Activated CD4-positive, alpha-beta T cell treated with anti-CD3 and anti-CD28 coated beads for 36 hours (primary cell): ENCODE results near the gene HRH2. TPM values are rescaled to one million over a fixed set of nuclear protein-coding genes. Genes with fewer than 3 reads are reported as not detected.
A peak's percentile ranks its signal among the peaks of the same experiment; 100 is the strongest.

Experiments
- ATAC-seq: fragments of 200-7000 bp; cut with Tn5 transposase; one replicate; pipeline ENCODE4 v1.10.0; 2021; ENCODE audit warnings: mild to moderate bottlenecking, moderate library complexity
- CTCF ChIA-PET: fragments of 350-600 bp; sonication (Branson Sonifier 250); formaldehyde crosslinking; loops from one replicate; lab custom pipeline; 2021; ENCODE audit warnings: antibody characterized with exemption; lab: Charles Lee
- POLR2A ChIA-PET: fragments of 350-600 bp; sonication (Branson Sonifier 250); formaldehyde crosslinking; loops from one replicate; lab custom pipeline; 2021; ENCODE audit warnings: antibody characterized with exemption, inconsistent platforms; lab: Charles Lee
- DNase-seq: peaks from one replicate; pipeline ENCODE4 v3.0.0-alpha.2; 2020
- H3K27ac Mint-ChIP-seq: one replicate; pipeline ENCODE4 v1.8.0; 2021; ENCODE audit warnings: mixed read lengths
- H3K27me3 Mint-ChIP-seq: one replicate; pipeline ENCODE4 v1.8.0; 2021; ENCODE audit warnings: mixed read lengths
- H3K36me3 Mint-ChIP-seq: one replicate; pipeline ENCODE4 v1.8.0; 2021; ENCODE audit warnings: low read depth, mixed read lengths
- H3K4me1 Mint-ChIP-seq: one replicate; pipeline ENCODE4 v1.8.0; 2021; ENCODE audit warnings: mixed read lengths
- H3K4me3 Mint-ChIP-seq: one replicate; pipeline ENCODE4 v1.8.0; 2021; ENCODE audit warnings: mild to moderate bottlenecking, moderate library complexity, mixed read lengths
- H3K9me3 Mint-ChIP-seq: one replicate; pipeline ENCODE4 v1.8.0; 2021; ENCODE audit warnings: low read depth, mixed read lengths
- intact Hi-C, 2 experiments: fragments of 100-400 bp; cut with DNase I in 1 of 2; cut with micrococcal nuclease in 1 of 2; formaldehyde crosslinking; loops; one replicate each; pipeline versions ENCODE4 v1.14.2 to v1.15.1; 2022 to 2024; cut with DNase I, micrococcal nuclease
- total RNA-seq, 2 experiments: library from RNA; stranded (reverse); gene quantifications; one replicate each; pipeline ENCODE4 v1.2.3, GENCODE V29; 2021

The HRH2 gene
- total RNA-seq, 2 experiments from 2014 or later = 12.3 to 16.9 TPM

DNA sequence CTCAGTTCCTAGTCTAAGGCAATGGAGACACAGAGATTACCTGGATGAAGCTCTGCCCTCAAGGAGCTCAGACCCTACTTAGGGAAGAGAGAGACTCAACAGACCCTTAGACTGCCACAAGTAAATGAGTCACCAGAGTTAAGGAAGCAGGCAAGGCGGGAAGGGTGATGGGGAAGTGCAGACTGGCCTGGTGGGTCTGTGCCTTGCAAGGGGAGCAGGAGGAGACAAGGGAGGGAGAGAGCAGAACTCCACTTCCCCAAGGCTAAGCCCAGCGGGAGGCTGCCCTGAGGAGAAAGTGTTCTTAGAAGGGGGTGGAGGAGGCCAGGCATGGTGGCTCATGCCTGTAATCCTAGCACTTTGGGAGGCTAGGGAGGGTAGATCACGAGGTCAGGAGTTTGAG is 83.7 kb downstream of the HRH2 start:
- DNase-seq = no peak
- ChIA-PET CTCF (interaction anchor here (0.6 to 2.2 kb wide), 2 partner anchors 12 to 57 kb away, joined by 3 to 10 read pairs; no protein-coding TSS in a partner anchor), POLR2A (no interaction called here)
- no peak overlapping the region for H3K27ac Mint-ChIP-seq
- H3K36me3 Mint-ChIP-seq = no peaks in the 10 kb centered on the region
- no peaks in the 10 kb centered on the region for H3K4me1 Mint-ChIP-seq
- no peak overlapping the region for H3K4me3 Mint-ChIP-seq
- H3K27me3 Mint-ChIP-seq = peaks cover 35% of the 10 kb centered on the region
- no peaks in the 10 kb centered on the region for H3K9me3 Mint-ChIP-seq
- no peak for ATAC-seq
- intact Hi-C loops = no loop called here

DNA sequence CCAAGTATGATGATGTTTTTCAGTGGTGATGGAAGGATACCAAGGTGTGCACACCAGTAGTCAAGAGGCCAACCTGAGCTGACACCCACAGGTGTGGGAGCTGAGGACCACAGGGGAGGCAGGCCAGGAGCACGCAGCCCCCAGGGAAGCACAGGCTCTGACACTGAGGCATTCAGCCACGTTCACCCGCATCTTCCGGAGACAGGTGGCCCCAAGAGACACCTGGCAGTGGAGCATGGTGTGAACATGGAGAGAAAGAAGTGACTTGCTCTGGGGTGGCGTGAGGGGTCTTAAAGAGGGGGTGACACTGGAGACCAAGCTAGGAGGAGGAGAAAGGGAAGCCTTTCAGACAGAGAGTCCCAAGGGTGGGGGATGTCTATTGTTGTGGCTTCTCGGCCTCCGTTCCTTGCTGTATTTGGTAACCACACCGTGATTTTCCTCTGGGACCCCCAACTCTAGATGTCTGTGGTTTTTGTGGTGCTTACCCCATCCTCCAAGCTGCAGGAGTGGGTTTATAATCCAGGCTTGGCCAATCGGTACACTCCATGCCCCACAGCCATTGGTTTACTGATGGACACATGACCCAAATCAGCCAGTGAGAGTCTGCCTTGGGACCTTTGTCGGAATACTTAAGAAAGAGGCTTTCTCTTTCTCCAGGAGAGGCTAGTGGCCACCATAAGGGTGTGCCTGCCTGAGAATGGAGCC is 84.6 kb downstream of the HRH2 start:
- DNase-seq = no peak
- Mint-ChIP-seq H3K4me3 (no peak overlapping the region), H3K27me3 (peaks cover 35% of the 10 kb centered on the region), H3K4me1 (no peaks in the 10 kb centered on the region), H3K36me3 (no peaks in the 10 kb centered on the region), H3K9me3 (no peaks in the 10 kb centered on the region), H3K27ac (no peak overlapping the region)
- ATAC-seq = no peak
- ChIA-PET POLR2A (no interaction called here), CTCF (no interaction called here)
- intact Hi-C loops = no loop called here

DNA sequence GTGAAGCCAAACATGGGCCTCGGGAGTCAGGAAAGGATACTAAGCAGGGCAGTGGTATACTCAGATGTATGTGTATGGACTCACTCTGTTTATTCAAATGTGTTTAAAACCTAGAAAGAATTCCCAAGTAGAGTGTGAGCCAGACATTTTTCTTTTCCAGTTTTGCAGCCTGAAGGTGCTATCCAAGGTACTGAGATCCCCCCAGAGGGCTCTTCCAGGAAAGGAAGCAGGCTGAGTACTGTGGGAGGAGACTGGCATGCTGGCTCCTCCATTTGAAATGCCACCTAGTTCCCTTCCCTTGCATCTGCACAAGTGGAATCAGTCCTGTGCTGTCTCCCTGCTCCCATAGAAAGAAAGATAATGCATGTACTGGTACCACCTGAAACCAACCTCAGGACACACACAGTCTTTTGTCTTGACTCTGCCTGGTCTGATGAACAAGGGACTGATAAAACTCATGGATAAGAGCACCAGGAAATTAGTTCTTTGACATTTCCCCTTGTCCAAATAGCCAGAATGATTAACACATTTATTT is 85.9 kb downstream of the HRH2 start:
- no peak for ATAC-seq

DNA sequence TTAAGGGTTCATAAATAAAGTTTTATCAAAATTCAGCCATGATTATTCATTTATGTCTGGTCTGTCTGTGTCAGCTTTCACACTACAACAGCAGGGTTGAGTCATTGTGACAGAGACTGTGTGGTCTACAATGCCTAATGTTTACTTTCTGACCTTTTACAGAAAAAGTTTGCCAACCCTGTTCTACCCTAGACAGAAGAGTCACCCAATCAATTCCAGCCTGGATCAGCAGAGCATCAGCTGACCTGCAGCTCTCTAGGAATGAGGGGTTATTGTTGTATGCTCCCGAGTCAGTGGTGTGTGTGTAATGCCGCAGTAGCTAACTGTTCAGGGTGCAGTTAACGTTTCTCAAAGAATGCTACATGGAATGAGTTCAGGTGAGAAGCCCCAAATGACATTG is 87.3 kb downstream of the HRH2 start:
- ATAC-seq = peak; percentile 53
- H3K4me3 Mint-ChIP-seq = no peak overlapping the region
- no peaks in the 10 kb centered on the region for H3K9me3 Mint-ChIP-seq
- no peak for DNase-seq
- CTCF ChIA-PET = interaction anchor here (2.3 kb wide), 1 partner anchor 15 kb away, joined by 9 read pairs; no protein-coding TSS in a partner anchor
- H3K27ac Mint-ChIP-seq = no peak overlapping the region
- POLR2A ChIA-PET = interaction anchor here (0.6 kb wide), 1 partner anchor 112 kb away, joined by 3 read pairs; no protein-coding TSS in a partner anchor
- intact Hi-C loops = no loop called here
- H3K27me3 Mint-ChIP-seq = peaks cover 35% of the 10 kb centered on the region
- H3K4me1 Mint-ChIP-seq = no peaks in the 10 kb centered on the region
- H3K36me3 Mint-ChIP-seq = no peaks in the 10 kb centered on the region

More for the DNA sequence above, 85.9 kb downstream of the HRH2 start:
- Mint-ChIP-seq H3K27ac (no peak overlapping the region), H3K4me1 (no peaks in the 10 kb centered on the region), H3K9me3 (no peaks in the 10 kb centered on the region), H3K36me3 (no peaks in the 10 kb centered on the region), H3K27me3 (peaks cover 34% of the 10 kb centered on the region), H3K4me3 (no peak overlapping the region)
- POLR2A ChIA-PET = no interaction called here
- intact Hi-C loops = no loop called here
- no peak for DNase-seq
- CTCF ChIA-PET = no interaction called here

DNA sequence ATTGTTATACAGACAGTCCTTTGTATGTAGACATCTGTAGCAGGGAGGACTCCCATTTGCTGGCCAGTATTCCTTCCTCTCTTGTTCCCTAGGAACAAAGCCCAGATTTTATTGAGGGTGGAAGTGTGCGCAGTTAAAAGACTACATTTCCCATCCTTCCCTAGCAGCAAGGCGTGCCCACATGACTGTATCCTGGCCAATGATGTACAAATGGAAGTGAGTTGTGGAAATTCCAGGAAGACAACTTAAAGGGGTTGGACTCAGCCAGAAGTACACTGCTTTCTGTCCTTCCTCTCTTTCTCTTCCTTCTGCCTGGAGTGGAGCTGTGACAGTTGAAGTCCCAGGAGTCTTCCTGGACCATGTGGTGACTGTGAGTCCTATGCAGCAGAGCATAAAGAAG is 89.0 kb downstream of the HRH2 start:
- ChIA-PET CTCF (interaction anchor here (1.1 to 3.8 kb wide), 2 partner anchors 17 to 51 kb away, joined by 3 to 10 read pairs; no protein-coding TSS in a partner anchor), POLR2A (no interaction called here)
- DNase-seq = no peak
- Mint-ChIP-seq H3K27ac (no peak overlapping the region), H3K27me3 (peaks cover 29% of the 10 kb centered on the region), H3K36me3 (no peaks in the 10 kb centered on the region), H3K4me1 (no peaks in the 10 kb centered on the region), H3K9me3 (no peaks in the 10 kb centered on the region), H3K4me3 (no peak overlapping the region)
- intact Hi-C loops = no loop called here
- ATAC-seq = peak; percentile 57

DNA sequence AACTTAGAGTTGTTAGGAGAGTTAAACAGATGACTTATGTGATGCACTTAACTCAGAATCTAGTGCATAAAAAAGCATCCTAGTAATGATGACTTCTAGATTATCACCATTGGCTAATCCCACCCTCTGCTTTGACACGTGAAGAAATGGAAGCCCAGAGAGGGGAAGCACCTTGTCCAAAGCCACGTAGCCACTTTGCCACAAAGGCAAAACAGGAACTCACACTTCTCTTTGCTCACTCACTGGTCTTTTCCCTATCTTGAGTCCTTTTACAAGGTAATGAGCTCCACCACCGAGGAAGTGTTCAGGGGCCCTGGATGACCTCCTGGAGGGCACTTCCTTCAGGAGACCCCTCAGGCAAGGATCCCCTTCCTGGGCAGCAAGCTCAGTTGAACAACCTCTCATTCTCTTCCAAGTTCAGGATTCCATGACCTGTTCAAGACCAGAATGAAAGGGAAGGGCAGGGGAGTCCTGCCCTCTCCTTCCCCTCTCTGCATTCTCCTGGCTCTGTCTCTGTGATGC is 89.7 kb downstream of the HRH2 start:
- POLR2A ChIA-PET = no interaction called here
- Mint-ChIP-seq H3K4me1 (no peaks in the 10 kb centered on the region), H3K9me3 (no peaks in the 10 kb centered on the region), H3K36me3 (no peaks in the 10 kb centered on the region), H3K27me3 (peaks cover 33% of the 10 kb centered on the region), H3K27ac (no peak overlapping the region), H3K4me3 (no peak overlapping the region)
- ATAC-seq (no peak), DNase-seq (no peak)
- intact Hi-C loops = no loop called here
- CTCF ChIA-PET = interaction anchor here (1.1 to 3.8 kb wide), 2 partner anchors 18 to 51 kb away, joined by 3 to 10 read pairs; no protein-coding TSS in a partner anchor

DNA sequence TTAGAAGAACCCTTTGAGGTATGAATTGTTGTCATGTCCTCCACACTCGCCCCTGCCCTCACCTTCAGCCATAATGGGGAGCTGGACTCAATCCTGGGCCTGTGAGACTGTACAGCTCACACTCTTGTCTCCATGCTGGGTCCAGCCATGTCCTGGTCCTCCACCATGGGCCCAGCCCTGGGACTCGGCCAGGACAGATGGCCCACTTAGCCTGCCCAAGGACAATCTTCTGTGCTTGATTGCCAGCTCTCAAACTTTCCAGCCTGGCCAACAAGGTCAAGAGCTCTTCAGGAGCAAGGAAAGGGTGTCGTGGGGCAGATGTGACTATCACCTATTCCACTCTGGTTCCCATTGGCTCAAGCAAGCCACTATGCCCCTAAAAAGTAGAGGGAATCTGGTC is 90.8 kb downstream of the HRH2 start:
- no peak for ATAC-seq
- POLR2A ChIA-PET = no interaction called here
- CTCF ChIA-PET = interaction anchor here (3.8 kb wide), 1 partner anchor 19 kb away, joined by 10 read pairs; no protein-coding TSS in a partner anchor

DNA sequence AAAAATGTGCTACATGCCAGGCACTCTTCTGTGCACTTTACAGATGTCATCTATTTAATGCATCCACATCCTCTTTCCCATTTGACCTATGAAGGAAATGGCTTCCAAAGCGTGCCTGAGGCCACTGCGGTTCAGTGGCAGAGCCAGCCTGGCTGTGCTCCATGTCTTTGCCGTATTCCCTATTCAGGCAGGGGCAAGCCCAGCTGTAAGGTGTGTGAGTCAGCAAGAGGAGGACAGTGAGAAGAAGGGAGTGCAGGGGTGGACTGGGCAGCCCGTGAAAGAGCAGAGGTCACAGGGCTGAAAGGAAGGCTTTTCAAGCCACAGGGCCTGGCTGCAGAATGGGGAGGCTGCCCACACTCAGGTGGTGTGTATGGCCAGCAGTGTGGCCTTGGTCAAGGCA is 91.7 kb downstream of the HRH2 start:
- H3K27me3 Mint-ChIP-seq = peaks cover 36% of the 10 kb centered on the region
- ATAC-seq = no peak
- POLR2A ChIA-PET = no interaction called here

More for the DNA sequence above, 90.8 kb downstream of the HRH2 start:
- Mint-ChIP-seq H3K36me3 (no peaks in the 10 kb centered on the region), H3K27me3 (peaks cover 31% of the 10 kb centered on the region), H3K9me3 (no peaks in the 10 kb centered on the region), H3K4me3 (no peak overlapping the region), H3K4me1 (no peaks in the 10 kb centered on the region), H3K27ac (no peak overlapping the region)
- no peak for DNase-seq
- intact Hi-C loops = no loop called here

DNA sequence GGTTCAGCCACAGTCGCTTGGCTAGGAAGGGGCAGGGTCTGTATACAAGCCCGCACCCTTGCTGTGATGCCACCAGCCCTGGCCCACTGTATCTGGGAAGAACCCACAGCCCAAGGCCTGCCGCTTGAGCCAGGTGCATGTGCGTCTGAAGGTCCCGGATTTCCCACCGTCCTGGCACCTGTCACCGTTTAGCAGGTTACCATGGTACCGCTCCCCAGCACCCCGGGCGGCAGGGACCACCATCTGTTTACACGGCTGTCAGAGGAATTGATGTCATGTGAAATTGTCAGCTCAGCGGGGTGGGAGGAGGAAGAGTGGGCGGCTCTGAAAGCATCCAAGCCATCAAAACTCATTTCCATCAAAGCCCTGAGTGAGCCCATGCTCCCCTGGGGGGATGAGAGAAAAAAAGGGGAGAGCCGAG is 92.7 kb downstream of the HRH2 start:
- H3K36me3 Mint-ChIP-seq = no peaks in the 10 kb centered on the region
- no peaks in the 10 kb centered on the region for H3K4me1 Mint-ChIP-seq
- H3K27me3 Mint-ChIP-seq = peaks cover 43% of the 10 kb centered on the region
- H3K27ac Mint-ChIP-seq = no peak overlapping the region
- H3K4me3 Mint-ChIP-seq = no peak overlapping the region
- ATAC-seq = no peak
- CTCF ChIA-PET = no interaction called here
- H3K9me3 Mint-ChIP-seq = no peaks in the 10 kb centered on the region
- DNase-seq = no peak
- POLR2A ChIA-PET = no interaction called here
- intact Hi-C loops = no loop called here

More for the DNA sequence above, 91.7 kb downstream of the HRH2 start:
- Mint-ChIP-seq H3K36me3 (no peaks in the 10 kb centered on the region), H3K4me3 (no peak overlapping the region), H3K27ac (no peak overlapping the region), H3K4me1 (no peaks in the 10 kb centered on the region), H3K9me3 (no peaks in the 10 kb centered on the region)
- intact Hi-C loops = no loop called here
- CTCF ChIA-PET = interaction anchor here (3.8 kb wide), 1 partner anchor 19 kb away, joined by 10 read pairs; no protein-coding TSS in a partner anchor
- DNase-seq = no peak

DNA sequence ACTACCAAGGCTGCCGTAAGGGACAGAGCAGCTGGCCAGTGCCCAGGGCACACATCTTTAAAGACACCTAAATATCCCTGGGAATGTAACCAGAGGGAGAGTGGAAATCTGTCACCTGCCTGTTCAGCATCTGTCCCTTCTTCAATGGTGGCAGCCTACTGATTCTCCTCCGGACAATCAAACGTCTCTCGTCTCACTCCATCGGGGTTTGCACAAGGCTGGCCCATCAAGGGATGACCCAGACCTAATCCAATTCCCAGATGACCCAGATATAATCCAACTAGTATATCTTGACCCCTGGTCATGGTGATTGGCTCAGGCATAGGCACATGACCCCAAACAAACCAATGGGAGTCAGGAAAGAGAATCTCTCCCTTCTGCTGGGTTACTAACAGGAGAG is 93.5 kb downstream of the HRH2 start:
- Mint-ChIP-seq H3K36me3 (no peaks in the 10 kb centered on the region), H3K27me3 (peaks cover 46% of the 10 kb centered on the region), H3K9me3 (no peaks in the 10 kb centered on the region), H3K4me1 (no peaks in the 10 kb centered on the region), H3K4me3 (no peak overlapping the region), H3K27ac (no peak overlapping the region)
- ATAC-seq = no peak
- no peak for DNase-seq
- intact Hi-C loops = no loop called here
- CTCF ChIA-PET = no interaction called here
- POLR2A ChIA-PET = no interaction called here

DNA sequence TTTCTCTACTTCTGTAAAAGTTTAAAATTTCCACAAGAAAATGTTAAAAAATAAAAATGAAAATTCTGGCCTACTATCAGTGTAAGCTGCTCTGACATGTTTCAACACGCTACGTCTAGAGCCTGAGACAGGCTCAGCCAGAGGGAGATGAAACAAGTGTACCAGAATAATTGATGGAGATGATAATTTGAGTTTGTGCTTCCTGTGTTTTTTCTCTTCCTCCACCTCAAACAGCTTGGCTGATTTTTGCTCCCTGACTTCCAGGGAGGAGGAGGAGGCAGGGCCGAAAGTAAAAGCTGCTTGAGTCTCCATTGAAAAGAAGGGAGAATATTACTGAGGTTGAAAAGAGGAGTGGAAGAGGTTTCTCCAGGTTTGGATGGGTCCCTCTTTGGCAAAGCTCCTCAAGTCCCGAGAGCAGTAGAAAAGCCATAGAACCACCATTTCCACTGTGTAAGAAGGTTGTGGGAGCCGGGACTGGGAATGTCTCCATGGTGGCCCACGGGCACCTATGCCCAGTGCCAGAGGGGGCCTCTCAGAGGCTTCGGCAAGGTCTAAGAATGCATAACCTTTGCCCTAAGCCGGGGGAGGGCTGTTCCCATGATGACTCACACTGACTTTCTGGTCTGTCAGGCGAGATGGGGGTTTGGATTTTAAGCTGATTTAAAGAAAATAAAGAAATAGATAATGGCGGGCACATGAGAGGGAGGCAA is 95.1 kb downstream of the HRH2 start:
- H3K27ac Mint-ChIP-seq = no peak overlapping the region
- peaks cover 53% of the 10 kb centered on the region for H3K27me3 Mint-ChIP-seq
- ChIA-PET POLR2A (no interaction called here), CTCF (interaction anchor here (1.0 kb wide), 1 partner anchor 21 kb away, joined by 3 read pairs; no protein-coding TSS in a partner anchor)
- H3K4me1 Mint-ChIP-seq = no peaks in the 10 kb centered on the region
- no peak overlapping the region for H3K4me3 Mint-ChIP-seq
- intact Hi-C loops = no loop called here
- ATAC-seq (no peak), DNase-seq (no peak)
- no peaks in the 10 kb centered on the region for H3K9me3 Mint-ChIP-seq
- H3K36me3 Mint-ChIP-seq = no peaks in the 10 kb centered on the region
